HUDEP-2 (cell line): ENCODE results near the gene FUNDC2.

Experiments used
- DNase-seq, 76 experiments: peaks; one replicate each; lab custom pipeline; 2025; ENCODE audit not compliant: unreplicated experiment in 76 of 76; lab: John Stamatoyannopoulos, UW

Gene FUNDC2

DNA sequence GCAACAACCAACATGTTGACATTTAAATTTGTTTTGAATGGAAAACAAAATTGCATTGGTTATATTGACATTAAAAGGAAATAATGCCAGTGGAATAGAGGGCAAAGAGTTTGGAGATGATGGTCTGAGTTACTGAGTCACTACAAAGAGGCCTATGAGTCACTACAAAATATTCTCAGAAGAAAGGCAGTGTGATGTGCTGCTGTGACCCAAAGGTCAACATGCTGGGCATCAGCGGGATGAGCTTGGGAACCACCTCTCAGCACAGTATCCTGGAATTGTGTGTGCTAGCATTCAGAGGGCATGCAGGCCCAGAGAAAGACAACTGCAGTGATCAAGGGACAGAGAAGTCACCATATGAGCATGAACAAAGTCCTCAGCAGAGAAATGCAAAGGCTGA lies 41.5 kb downstream of the FUNDC2 start:
- no peak for DNase-seq

GRCh38 chrX:155069414-155069813 lies 42.8 kb downstream of the FUNDC2 start:
- no peak for DNase-seq

DNA sequence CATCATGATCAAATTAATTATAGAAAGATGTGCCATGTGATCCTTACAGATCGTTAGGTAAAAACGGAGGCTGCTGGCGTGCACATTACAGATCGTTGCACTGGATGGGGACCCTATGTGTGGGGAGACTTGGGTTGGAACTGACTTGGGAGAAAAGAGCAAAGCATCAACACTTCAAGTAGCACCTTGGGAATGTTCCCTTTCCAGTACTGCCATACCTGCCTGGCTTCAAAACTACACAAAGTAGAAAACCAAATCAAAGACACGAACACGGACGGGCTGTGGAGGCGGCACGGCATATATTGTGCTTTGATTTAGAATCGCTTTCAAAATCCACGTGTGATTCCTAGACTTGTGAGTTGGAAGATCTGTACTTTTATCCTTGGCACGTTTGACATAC lies 43.4 kb downstream of the FUNDC2 start:
- no peak for DNase-seq

GRCh38 chrX:155070663-155070974 lies 44.0 kb downstream of the FUNDC2 start:
- no peak for DNase-seq

DNA sequence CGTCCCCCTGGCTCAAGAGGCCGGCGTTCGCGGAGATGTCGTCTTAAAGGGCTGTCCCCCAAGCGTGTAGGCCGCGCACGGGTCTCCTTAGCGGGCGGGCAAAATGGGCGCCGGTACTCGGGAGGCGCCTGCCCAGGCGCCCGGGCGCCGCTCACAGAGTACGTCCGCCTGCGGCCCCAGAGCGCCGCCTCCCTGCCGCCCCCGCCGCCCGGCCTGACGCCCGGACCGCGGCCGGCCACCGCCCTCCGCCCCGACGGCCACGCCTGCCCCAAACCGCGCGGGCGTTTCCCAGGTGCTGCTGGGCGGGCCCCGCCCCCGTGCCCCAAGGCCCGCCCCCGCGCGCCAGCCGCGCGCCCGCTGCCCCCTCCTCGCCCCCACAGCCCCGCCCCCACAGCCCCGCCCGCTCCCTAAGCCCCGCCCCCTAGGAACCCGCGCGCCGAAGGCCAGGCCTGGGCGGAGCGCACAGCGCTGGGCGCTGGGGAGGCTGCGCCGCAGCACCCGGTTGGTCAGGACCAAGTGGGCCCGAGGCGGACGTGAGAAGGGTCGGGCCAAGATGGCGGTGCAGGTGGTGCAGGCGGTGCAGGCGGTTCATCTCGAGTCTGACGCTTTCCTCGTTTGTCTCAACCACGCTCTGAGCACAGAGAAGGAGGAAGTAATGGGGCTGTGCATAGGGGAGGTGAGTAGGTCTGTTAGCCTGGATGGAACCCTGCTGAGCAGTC lies 44.5 kb downstream of the FUNDC2 start, which contains the start of the genes BRCC3, CMC4 and MTCP1:
Gene BRCC3 (plus strand): TSS at position 534 of the 719 bp plus-strand sequence. CDS start 20 bp downstream, at position 554.
Gene CMC4 (minus strand): TSS at position 162 of the 719 bp plus-strand sequence. CDS start 7,113 bp downstream, outside the sequence.
Gene MTCP1 (minus strand): TSS at position 162 of the 719 bp plus-strand sequence. CDS start 5,126 bp downstream, outside the sequence.
- peak in 71 of 76 experiments; percentile 9 to 89 (median 73) for DNase-seq

DNA sequence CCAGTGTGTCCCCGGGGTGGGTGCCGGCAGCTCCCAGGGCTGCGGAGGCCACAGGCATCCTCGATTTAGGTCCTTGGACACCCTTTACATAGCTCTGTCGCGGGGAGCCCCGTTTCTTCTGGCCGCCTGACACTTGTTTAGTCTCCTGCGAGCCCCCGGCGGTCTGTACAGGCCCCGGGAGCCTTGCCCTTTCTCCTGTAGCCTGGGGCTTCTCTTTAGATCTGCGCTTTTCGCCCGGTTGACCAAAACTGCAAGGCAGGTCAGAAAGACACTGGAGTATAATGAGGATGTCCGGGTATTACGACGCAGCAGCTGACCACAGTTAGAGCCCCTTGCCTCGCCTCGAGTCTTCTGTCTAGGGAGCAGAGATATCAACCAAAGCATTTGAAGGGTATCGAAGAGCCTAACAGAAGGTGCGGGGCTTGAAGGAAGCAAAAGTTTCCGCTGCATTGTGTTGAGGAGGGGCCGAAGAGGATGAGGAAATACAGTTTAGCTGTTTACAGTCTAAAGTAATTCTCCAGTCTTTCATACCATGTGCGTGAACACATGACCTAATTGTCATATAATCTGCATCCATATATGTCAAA lies 45.1 kb downstream of the FUNDC2 start:
- DNase-seq = peak in 2 of 76 experiments; percentile 11 to 19

DNA sequence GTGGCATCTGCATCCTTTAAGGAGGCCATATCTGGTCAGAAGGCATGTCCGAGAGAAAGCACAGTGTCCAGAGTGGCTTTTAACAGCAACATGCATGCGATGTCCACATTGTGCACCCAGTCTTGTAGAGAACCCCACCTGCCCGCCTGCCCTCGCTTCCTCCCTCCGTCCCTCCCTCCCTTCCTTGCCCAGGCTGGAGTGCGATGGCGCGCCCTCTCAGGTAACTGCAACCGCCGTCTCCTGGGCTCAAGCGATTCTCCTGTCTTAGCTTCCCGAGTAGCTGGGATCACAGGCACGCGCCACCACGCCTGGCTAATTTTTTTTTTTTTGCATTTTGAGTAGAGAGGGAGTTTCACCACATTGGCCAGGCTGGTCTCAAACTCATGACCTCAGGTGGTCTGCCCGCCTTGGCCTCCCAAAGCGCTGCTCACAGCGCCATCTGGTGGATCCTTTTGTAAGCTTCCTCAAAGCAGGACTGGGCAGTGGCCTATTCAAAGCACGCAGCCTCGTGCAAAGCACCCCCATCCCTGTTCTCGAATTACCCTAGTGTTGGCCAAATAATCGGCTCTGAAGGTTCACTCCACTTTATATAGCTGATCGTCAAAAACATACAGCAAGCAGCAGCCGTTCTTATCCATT lies 59.7 kb downstream of the FUNDC2 start:
- peak in 21 of 76 experiments; percentile 0 to 18 (median 7) for DNase-seq

DNA sequence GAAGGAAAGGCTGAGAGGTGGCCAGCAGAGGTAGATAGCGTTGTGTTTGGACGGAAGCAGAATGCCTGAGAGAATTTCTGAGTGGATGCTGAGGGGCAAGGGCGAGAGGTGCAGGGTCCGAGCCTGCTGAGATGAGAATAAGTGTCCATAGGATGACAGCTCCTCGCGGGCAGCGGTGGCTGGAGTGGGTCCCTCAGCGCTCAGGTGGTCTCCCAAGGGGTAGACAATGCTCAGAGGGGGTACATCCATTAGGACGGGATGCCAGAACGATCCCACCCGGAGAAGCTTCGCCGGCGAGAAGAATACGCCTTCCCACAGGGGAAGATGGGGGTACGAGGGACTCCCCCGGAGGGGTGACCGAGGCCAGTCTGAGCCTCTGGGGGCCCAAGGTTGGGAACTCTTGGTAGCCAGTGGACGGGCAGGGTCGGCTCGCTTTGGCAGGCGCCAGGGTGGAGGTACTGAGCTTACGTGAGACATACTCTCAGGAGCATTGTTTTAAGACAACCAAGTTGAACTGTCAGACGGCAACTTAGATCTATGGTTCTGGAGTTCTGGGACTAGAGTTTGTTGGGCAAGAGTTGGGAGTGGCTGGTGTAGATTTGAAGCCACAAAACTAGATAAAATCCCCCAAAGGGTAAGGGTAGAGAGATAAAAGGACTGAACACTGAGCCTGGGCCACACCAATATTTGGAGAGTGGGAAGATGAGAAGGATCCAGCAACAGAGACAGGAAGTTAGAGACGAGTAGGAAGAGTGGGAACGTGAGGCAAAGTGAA lies 60.5 kb downstream of the FUNDC2 start:
- peak in 7 of 76 experiments; percentile 0 to 30 (median 4) for DNase-seq

DNA sequence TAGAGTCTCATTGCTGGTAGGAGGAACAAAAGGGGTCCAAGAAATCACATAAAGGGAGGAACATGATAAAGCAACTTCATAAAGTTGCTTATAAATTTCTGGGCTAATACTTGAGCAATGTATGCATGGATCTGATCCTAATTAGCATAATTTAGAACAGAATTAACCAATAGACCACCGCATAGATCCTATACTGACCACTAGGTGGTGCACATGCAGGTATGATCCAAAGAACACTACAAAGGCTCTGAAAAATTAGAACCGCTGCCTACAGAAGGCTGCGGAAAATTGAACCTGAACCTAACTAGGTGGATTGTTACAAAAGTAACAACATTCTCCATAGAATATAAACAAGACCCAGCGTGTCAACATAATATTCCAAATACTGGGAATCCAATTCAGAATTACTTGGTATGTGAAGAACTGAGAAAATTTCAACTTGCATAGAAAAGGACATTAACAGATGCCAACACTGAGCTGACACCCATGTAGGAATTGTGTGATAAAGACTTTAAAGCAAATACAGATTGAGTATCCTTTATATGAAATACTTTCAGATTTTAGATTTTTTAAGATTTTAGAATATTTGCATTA lies 67.9 kb downstream of the FUNDC2 start:
- peak in 14 of 76 experiments; percentile 1 to 31 (median 12) for DNase-seq

- no peak for DNase-seq
Observed at GRCh38 chrX:155105919-155106318, 79.3 kb downstream of the FUNDC2 start.

DNA sequence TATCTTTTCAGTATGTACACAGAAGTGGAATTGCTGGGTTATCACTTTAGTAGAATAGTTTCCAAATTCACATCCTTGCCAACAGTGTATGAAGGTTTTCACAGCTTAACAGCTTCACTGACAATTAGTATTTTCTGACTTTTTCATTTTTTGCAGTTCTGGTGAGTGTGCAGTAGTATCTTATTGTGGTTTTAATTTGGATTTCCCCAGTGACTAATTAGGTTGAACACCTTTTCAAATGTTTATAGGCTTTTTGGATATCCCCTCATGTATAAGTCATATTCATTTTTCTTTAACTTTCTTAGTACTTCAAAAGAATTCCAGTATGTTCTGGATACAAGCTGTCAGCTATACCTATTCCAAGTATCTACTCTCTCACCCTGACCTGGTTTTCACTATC lies 81.8 kb downstream of the FUNDC2 start:
- no peak for DNase-seq
